Fibroblast of lung (primary cell): ENCODE data around the gene CAPN13.

Experiments used
- EZH2 ChIP-seq: IDR thresholded peaks from 2 replicates; pipeline ENCODE4 v1.5.1; 2012; ENCODE audit warnings: low read length, control low read depth, mild to moderate bottlenecking; ENCODE audit errors: missing control alignments
- TF ChIP-seq, protein P1 (sequence below), 2 donors: IDR thresholded peaks in 1 of 2; conservative IDR thresholded peaks in 1 of 2; 1 replicate in 1 of 2; 2 replicates in 1 of 2; pipeline ENCODE4 v1.5.1; 2011 to 2012; ENCODE audit warnings: low read length in 2 of 2, control low read depth in 1 of 2, inconsistent platforms in 1 of 2, low read depth in 1 of 2, mild to moderate bottlenecking in 1 of 2

DNA sequence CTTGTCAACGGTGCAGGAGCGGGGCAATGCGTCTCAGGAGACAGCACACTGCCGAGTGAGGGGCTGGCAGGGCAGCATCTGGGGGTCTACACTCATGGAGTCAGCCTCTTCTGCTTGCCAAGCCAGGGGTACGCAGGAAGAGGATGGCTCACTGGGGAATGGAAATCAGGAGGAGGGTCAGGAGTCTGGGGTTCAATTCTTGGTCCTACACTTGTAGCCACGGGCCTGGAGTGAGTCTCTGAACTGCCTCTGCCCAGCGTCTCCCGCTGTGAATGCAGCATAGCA, 70.0 kb downstream of the CAPN13 start:
- TF ChIP-seq, protein P1, sequence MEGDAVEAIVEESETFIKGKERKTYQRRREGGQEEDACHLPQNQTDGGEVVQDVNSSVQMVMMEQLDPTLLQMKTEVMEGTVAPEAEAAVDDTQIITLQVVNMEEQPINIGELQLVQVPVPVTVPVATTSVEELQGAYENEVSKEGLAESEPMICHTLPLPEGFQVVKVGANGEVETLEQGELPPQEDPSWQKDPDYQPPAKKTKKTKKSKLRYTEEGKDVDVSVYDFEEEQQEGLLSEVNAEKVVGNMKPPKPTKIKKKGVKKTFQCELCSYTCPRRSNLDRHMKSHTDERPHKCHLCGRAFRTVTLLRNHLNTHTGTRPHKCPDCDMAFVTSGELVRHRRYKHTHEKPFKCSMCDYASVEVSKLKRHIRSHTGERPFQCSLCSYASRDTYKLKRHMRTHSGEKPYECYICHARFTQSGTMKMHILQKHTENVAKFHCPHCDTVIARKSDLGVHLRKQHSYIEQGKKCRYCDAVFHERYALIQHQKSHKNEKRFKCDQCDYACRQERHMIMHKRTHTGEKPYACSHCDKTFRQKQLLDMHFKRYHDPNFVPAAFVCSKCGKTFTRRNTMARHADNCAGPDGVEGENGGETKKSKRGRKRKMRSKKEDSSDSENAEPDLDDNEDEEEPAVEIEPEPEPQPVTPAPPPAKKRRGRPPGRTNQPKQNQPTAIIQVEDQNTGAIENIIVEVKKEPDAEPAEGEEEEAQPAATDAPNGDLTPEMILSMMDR (conservative IDR thresholded peaks at IDR 0.05 in 1 of 2, IDR thresholded peaks at IDR 0.05 in 1 of 2; ENCODE audit: low read depth in 1 of 2, low read length in 2 of 2): no peak
- no peak for TF ChIP-seq EZH2
